ENCODE results near the gene CAVIN4.

CAVIN4 gene

DNA sequence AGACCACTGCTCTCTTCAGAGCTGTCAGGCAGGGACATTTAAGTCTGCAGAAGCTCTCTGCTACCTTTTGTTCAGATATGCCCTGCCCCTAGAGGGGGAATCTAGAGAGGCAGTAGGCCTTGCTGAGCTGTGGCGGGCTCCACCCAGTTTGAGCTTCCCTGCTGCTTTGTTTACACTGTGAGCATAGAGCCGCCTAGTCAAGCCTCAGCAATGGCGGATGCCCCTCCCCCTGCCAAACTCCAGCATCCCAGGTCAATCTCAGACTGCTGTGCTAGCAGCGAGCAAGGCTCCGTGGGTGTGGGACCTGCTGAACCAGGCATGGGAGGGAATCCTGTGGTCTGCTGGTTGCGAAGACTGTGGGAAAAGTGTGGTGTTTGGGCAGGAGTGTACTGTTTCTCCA lies 59.9 kb downstream of the CAVIN4 start:
- in situ Hi-C loops (cut with MboI; ENCODE audit: low sequenced_read_pairs, unreplicated experiment) = no loop called here
- DNase-seq (ENCODE audit: low spot score) = no peak
- TF ChIP-seq, protein P1, sequence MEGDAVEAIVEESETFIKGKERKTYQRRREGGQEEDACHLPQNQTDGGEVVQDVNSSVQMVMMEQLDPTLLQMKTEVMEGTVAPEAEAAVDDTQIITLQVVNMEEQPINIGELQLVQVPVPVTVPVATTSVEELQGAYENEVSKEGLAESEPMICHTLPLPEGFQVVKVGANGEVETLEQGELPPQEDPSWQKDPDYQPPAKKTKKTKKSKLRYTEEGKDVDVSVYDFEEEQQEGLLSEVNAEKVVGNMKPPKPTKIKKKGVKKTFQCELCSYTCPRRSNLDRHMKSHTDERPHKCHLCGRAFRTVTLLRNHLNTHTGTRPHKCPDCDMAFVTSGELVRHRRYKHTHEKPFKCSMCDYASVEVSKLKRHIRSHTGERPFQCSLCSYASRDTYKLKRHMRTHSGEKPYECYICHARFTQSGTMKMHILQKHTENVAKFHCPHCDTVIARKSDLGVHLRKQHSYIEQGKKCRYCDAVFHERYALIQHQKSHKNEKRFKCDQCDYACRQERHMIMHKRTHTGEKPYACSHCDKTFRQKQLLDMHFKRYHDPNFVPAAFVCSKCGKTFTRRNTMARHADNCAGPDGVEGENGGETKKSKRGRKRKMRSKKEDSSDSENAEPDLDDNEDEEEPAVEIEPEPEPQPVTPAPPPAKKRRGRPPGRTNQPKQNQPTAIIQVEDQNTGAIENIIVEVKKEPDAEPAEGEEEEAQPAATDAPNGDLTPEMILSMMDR (IDR thresholded peaks at IDR 0.05; ENCODE audit: borderline replicate concordance, control extremely low read depth, extremely low read depth, insufficient read depth, missing control alignments) = no peak

Measured in GM13976 (cell line).